ENCODE measurements around the gene ASXL1. TPM values are rescaled to one million over a fixed set of nuclear protein-coding genes. Genes with fewer than 3 reads are reported as not detected.
A peak's percentile ranks its signal among the peaks of the same experiment; 100 is the strongest.
"Not testable (repeated sequence)": the region's sequence is repeated elsewhere in the genome, so short reads cannot be mapped to it uniquely, and the experiment has no call there.

ASXL1 gene
- 46.2 and 80.1 TPM in 2 replicates for polyA plus RNA-seq (2014; cell fraction: cytosol; rRNA removed)
- 215 and 320 TPM in 2 replicates for polyA plus RNA-seq (2014; cell fraction: nucleus; rRNA removed)

DNA sequence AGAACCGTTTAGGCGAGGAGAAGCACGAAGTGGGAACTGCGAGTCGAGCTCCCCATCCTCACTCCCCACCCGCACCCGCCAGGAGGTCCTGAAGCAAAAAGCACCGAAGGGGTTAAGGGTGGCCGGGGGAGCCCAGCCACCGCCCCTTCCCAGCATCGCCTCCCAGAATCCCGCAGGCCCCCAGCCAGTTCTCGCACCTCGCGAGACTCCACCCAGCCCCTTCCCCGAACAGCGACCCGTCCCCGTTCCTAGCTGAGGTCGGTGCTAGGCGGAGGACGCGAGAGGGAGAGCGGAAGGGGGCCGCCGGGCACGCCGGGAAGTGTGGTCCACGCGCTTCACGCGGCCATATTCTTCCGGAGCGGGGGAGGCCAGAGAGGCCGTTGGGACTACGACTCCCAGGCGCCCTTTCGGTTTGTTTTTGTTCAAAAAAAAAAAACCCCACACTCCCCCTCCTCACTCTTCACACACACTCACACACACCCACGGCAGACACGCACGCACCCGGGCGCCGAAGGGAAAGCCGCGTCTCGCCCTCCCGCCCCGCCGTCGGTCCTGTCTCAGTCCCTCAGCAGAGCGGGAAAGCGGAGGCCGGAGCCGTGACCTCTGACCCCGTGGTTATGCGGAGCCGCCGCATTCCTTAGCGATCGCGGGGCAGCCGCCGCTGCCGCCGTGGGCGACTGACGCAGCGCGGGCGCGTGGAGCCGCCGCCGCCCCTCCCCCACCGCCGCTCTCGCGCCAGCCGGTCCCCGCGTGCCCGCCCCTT, at the start of gene ASXL1:
ASXL1 (plus strand) TSS at position 463 of the 763 bp plus-strand sequence. CDS start 445 bp downstream, outside the sequence.
- peak; percentile 100 for DNase-seq (ENCODE audit: low spot score)

DNA sequence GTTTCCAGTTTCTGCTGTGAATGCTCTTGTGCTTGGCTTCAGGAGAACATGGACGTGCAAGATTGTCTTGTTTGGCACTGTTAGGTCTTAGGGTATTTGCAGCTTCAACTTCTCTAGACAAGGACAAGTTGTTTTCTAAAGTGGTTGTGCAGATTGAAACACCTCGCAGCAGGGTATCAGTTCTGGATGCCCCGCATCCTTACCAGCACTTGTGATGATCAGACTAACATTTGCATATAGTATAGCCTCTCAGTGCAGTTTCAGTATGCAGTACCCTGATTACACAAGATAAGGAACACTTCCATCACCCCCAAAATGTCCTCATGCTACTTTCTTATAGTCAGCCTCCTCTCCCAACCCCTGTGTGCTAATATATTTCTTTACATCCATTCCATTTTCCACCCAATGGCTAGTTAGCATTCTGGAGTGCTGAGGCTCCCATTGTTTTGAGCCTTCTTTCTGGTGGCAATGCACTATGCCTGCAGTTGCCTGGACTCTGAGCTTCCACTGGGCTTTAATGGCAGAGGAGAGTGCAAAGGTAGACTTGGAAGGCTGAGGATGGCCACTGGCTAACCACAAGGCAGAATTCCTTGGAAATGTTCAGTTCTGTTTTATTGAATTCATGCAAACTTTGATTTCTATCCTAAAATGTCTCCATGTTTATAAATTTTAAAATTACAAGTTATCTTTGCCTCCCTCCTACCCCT, 45.3 kb upstream of the ASXL1 start:
- no peak for DNase-seq (ENCODE audit: low spot score)

DNA sequence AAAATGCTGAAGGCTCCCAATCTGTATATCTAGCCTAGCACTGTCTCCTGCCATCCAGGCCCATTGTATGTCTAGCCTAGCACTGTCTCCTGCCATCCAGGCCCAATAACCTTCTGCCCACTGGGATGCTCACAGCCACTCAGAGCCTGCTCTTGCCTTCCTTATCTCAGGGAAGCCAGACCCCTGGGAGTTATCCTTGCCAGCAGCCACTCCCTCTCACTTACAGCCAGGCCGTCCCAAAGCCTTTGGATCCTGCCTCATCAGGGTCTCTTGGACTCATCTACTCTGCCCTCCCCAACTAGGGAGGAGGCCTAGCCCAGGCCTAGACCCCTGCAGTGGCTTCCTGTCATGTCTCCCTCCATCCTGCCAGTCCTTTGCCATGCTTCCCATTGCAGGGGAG, 43.4 kb upstream of the ASXL1 start:
- DNase-seq (ENCODE audit: low spot score) = no peak

DNA sequence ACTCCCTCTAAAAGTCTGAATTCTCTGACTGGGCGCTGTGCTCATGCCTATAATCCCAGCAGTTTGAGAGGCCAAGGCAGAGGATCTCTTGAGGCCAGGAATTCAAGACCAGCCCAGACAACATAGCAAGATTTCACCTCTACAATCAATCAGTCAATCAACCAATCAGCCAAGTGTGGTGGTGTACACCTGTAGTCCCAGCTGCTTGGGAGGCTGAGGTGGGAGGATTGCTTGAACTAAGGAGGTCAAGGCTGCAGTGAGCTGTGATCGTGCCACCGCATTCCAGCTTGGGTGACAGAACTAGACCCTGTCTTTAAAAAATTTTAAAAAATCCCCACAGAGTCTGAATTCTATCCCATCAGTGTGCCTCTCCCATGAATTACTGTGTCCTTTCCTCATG, 42.7 kb upstream of the ASXL1 start:
- DNase-seq (ENCODE audit: low spot score) = no peak

DNA sequence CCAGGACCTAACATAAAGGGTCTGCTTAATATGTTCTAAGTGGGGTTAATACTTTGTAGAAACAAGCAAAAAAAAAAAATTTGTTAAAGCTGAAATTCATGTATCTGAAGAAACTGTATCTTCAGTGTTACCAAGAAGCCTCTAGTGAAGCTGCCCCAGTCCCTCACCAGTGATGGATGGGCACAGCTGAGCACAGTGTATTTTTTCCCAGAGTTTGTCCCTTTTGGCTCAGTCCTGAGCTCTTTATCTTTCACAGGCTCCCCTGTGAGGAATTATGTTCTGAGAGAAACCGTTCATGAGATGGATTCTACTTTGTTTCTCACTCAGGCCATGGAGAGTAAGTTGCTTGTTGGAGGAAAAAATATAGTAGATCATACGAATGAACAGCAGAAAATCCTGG, 42.2 kb upstream of the ASXL1 start:
- no peak for DNase-seq (ENCODE audit: low spot score)

DNA sequence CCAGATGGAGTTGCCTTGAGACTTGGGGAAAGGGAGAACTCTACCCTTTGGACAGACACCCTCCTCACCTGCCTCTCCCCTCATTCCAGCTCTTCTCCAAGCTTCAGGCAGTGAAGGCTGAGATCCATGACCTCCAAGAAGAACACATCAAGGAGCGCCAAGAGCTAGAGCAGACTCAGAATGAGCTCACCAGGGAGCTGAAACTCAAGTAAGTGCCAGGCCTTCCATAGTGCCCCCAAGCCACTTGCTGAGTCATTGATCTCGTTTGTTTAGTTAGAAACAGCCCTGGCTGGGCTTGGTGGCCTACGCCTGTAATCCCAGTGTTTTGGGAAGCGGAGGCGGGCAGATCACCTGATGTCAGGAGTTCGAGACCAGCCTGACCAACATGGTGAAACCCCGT, 41.5 kb upstream of the ASXL1 start:
- no peak for DNase-seq (ENCODE audit: low spot score)

DNA sequence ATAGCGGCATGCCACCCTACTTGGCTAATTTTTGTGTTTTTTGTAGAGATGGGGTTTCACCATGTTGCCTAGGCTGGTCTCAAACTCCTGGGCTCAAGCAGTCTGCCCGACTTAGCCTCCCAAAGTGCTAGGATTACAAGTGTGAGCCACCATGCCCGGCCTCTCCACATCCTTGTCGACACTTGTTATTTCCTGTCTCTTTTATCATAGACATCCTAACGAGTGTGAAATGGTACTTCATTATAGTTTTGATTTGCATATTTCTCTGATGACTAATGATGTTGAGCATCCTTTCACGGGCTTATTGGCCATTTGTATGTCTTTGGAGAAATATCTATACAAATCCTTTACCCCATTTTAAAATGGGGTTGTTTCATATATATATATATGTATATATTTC, 39.0 kb upstream of the ASXL1 start:
- no peak for DNase-seq (ENCODE audit: low spot score)

DNA sequence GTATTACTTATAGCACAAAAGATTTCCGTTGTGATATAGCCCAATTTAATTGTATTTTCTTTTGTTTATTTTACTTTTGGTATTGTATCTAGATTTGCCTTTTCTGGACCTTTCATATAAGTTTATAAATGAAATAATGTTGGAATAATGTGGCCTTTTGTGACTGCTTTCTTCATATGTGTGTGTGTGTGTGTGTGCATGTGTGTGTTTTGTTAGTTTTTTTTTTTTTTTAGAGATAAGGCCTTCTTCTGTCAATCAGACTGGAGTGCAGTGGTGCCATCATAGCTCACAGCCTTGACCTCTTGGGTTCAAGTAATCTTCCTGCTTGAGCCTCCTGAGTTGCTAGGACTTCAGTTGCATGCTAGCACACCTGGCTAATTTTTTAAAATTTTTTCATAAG, 37.8 kb upstream of the ASXL1 start:
- no peak for DNase-seq (ENCODE audit: low spot score)

DNA sequence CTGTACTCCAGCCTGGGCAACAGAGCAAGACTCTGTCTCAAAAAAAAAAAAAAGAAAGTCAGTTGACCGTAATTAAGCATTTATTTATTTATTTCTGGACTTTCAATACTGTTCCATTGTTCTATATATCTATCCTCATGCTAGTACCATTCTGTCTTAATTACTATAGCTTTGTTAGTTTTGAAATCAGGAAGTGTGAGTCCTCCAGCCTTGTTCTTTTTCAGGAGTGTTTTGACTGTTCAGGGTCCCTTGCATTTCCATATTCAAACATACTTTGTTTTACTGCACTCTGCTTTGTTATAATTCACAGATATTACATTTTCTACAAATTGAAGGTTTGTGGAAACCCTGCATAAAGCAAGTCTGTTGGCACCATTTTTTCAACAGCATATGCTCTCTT, 36.7 kb upstream of the ASXL1 start:
- DNase-seq (ENCODE audit: low spot score) = no peak

DNA sequence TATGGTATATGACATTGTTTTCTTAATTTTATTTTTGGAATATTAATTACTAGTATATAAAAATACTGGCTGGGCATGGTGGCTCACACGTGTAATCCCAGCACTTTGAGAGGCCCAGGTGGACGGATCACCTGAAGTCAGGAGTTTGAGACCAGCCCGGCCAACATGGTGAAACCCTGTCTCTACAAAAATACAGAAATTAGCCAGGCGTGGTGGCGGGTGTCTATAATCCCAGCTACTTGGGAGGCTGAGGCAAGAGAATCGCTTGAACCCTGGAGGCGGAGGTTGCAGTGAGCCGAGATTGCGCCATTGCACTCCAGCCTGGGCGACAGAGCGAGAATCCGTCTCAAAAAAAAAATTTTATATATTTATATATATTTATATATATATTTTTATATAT, 35.9 kb upstream of the ASXL1 start:
- DNase-seq (ENCODE audit: low spot score) = not testable (repeated sequence)

DNA sequence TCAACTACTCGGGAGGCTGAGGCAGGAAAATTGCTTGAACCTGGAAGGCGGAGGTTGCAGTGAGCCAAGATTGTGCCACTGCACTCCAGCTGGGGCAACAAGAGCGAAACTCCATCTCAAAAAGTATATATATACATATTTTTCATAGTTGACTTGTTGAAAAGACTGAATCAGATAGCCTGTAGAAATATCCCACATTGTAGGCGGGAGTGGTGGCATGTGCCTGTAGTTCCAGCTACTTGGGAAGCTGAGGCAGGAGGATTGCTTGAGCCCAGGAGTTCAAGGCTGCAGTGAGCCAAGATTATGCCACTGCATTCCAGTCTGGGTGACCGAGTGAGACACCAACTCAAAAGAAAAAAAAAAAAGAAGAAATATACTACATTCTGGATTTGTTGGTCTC, 34.4 kb upstream of the ASXL1 start:
- not testable (repeated sequence) for DNase-seq (ENCODE audit: low spot score)

DNA sequence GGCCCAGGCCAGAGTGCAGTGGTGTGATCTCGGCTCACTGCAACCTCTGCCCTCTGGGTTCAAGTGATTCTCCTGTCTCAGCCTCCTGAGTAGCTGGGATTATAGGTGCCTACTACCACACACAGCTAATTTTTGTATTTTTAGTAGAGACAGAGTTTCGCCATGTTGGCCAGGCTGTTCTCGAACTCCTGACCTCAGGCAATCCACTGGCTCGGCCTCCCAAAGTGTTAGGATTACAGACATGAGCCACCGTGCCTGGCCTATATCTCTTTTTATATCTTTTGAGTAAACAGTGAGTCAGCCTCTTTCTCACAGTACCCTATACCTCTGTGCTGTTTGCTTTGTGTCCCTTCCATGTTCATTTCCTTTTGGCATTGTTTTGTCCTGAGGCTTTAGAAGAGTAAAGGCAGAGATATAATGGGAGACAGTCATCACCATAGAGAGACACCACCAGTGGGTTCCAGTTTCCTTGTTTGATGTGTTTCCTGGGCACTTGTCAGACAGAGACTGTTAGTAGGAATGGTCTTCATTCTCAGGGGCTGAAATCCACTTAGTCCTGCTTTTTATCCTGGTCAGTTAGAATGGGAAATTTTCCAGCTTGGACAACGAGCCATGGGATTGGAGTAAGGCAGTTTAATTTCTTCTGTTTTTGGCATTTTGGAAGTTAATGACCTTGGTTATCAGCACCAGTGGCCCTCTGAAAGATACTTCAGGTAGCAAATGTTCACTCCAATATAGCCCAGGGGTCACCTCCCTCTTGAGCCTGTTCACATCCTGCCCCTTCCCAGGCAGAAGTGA, 32.2 kb upstream of the ASXL1 start:
- no peak for DNase-seq (ENCODE audit: low spot score)

DNA sequence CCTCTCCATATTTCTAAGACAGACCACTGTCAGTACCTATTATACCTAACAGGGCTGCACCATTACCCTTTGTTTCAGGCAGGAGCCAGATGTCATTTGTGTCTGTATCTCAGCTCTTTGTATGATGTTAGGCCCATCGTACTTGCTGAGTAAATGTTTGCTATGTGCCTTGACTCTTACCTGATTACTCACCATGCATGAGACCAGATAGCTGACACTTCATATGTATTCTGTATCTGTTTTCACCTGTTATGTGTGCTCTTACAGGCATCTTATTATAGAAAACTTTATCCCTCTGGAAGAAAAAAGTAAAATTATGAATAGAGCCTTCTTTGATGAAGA, 31.7 kb upstream of the ASXL1 start:
- DNase-seq (ENCODE audit: low spot score) = no peak

DNA sequence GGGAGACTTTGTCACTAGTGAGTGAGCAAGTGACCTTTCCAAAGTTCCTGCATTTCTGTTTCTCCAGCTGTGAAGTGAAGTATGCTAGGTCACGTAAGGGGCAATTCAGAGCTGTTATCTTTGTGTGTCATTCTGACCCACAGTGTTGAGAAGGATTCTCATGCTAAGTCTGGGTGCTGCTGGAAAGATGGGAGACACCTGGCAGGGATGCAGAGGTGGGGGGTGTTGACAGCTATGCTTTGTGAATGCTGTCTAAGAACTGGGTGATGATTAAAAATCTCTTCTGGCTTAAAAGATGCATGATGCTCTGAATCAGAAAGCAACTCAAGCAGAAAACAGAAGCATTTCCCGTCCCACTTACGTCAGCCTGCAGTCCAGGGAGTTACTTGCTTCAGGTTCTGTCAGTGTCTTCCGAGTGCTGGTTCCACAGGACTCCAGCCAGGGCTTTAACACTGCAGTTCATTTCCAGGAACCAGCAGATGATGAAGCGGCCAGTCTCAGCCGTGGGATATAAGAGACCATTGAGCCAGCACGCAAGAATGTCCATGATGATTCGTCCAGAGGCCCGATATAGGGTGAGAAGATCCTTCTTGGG, 30.9 kb upstream of the ASXL1 start:
- DNase-seq (ENCODE audit: low spot score) = no peak

DNA sequence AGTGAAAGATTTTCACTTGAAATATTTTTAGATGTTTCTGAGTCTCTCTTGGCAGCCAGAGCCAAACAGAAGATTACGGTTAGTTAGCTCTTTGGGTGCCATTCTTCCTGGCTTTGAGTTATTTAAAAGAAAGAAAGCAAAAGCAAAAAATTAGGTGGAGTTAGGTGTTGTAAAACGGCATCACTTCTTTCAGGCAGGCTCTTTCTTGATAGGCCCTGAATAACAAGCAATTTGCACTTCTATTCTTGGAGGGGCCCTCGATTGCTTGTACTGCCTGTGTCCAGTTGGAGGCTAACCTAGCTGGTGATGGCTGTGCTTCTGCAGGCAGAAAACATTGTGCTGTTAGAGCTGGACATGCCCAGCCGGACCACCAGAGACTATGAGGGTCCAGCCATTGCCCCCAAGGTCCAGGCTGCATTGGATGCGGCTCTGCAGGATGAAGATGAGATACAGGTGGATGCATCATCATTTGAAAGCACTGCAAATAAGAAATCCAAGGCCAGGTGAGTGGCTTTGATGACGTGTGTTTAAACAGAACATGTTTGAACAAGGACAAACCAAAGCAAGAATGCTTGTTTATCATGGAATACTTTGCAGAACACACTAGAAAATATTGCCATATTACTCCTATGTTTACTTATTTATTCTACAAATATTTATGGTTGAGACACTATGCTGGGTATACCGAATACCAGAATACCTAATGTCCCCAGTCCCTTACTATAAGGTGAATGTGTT, 28.1 kb upstream of the ASXL1 start:
- no peak for DNase-seq (ENCODE audit: low spot score)

DNA sequence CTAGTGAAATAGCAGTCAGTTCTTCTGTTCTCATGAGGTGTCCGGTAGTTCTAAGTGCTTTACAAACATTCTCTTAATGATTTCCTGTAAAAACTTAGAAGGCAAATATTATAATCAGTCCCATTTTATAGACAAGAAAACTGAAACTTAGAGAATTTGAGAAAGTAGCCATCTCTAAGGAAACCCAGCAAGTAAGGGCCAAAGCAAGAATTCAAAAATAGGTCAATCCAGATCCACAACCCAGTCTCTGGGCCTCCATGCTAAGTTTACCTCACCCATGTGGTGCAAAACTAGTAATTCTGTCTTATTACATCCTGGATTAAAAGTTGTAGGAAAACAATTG, 27.6 kb upstream of the ASXL1 start:
- DNase-seq (ENCODE audit: low spot score) = no peak

DNA sequence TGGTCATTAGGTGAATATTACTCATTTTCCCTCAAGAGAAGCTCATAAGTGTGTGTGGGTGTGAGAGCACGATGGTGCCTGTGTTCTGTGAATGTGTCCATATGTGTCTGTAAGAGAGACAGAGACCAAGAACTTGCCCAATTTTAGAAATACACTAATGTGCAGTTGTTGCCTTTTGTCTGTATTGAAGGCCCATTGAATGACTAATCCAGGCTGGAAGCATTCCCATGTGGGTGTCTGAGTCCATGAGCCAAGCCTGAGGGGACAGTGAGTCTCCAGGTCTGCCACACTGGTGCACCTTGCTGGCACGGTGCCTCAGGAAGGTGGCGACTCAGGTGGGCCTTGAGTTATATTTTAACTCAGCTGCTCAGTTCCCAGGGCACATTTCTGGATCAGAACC, 25.5 kb upstream of the ASXL1 start:
- no peak for DNase-seq (ENCODE audit: low spot score)

DNA sequence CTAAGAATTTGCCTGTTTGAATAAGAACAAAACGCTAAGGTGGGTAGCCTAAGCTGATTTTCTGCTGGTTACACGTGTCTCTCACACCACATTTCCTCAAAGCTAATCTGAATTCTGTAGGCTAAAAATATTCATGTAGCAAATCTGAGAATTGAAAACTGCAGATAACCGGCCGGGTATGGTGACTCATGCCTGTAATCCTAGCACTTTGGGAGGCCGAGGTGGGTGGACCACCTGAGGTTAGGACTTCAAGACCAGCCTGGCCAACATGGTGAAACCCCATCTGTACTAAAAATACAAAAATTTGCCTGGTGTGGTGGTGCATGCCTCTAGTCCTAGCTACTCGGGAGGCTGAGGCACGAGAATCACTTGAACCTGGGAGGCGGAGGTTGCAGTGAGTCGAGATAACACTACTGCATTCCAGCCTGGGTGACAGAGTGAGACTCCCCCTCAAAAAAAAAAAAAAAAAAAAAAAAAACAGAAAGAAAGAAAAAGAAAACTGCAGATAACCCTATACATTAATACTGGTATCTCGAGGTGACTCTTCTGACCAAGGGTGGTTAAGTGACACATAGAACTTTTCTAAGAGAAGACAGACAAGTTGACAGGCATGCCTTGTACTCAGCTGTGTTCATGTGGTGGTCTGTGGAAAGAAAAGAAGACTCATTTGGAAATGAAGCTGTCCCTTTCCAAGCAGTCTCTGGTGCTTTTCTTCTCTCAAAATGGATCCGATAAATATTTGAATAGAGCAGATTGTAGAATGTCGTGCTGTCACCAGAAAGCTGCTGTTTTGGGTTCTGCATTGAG, 24.7 kb upstream of the ASXL1 start:
- no peak for DNase-seq (ENCODE audit: low spot score)

DNA sequence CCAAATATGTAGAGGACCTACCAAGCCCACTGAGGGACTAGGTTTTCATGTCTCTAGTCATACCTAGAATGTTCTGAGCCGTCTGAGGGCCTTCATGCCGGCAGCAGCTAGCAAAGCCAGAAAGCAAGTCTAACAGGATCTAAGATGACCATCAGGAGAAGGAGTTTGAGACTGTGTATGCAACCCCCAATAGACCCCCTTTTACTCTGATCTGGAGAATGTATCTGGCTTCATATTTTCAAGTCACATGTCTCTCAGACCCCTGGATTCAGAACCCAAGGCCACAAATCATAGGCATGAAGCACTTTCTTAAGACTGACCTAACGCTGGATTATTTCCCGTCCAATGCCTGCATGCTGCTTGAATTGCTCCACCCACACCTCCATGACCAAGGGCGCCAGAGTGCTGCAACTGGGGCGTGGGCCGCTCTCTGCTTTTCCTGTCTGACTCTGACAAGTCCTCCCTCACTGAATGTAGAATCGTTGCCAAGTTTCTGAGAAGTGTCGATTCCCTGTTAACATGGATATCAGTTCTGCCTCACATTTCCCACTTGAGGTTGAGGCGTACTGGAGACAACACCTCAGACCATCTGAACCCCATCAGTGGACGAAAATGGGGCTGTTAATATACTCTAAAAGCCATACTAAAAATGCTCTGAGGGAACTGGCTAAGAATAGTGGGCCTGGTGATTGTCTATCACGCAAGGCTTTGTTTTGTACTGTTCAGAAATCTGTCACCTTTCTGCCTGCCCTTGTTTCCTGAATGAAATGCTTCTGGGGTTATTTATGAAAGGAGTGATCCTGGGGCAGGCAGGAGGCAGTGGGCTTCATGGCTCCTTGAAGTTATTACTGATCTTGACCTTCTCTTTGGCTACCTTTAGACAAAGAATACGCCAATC, 23.9 kb upstream of the ASXL1 start:
- DNase-seq (ENCODE audit: low spot score) = no peak
